ENCODE results near the gene NYNRIN. TPM values are rescaled to one million over a fixed set of nuclear protein-coding genes. Genes with fewer than 3 reads are reported as not detected.
A peak's percentile ranks its signal among the peaks of the same experiment; 100 is the strongest.

The NYNRIN gene
- total RNA-seq, 1 experiment from 2014 or later, result 2.7 TPM

DNA sequence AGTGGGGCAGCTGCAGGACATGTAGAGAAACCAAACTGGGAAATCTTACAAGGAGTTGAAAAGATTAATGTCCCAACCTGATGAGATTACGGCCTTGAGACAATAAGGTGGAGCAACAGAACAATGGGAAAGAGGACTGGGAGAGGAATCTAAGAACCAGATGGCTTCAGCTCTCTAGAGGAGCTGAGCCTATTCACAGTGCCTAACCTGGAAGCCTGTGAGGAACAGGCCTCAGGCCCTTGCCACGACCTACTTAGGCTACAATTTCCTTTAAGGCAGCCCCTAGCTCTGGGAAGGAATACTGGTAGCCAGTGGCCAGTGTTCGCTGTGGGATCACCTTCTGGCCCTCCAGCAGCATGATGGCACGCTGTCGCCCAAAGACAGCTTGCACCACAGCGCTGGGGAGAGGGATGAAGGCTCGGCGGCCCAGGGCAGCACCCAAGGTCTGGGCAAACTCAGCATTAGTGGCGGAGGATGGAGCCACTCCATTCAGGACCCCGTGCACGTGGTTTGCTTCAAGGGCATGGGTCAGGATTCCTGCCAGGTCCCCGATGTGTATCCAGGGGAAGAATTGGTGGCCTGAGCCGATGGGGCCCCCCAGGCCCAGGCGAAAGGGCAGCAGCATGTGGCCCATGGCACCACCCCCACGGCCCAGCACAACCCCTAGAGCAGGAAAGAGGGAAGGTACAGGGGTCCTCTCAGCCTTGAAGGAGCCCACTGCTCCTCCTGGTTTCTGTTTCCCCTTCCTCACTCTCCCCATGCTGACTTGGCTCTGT is 41.2 kb downstream of the NYNRIN start:
- CTCF ChIA-PET, result no interaction called here
- Histone ChIP-seq H3K9me2 (replicated peaks; ENCODE audit: low read length) (no peaks in the 10 kb centered on the region), H3K4me2 (ENCODE audit: low read length) (no peak overlapping the region), H3K27me3 (ENCODE audit: low read length) (no peaks in the 10 kb centered on the region), H3K36me3 (ENCODE audit: low read depth, low read length) (peaks cover 18% of the 10 kb centered on the region; the same call in 1 of the 2 replicates), H3K9ac (ENCODE audit: low read length) (no peak overlapping the region), H3K4me3 (ENCODE audit: low read length) (no peak overlapping the region), H2AFZ (ENCODE audit: low read length) (no peak overlapping the region), H3K79me2 (ENCODE audit: low read length) (peaks cover 28% of the 10 kb centered on the region), H3F3A (ENCODE audit: low read length, unreplicated experiment) (no peaks in the 10 kb centered on the region), H3K4me1 (ENCODE audit: insufficient read depth, low read length) (peaks cover 18% of the 10 kb centered on the region), H4K20me1 (ENCODE audit: low read length) (no peaks in the 10 kb centered on the region), H3K27ac (ENCODE audit: low read length) (no peak overlapping the region), H3K9me3 (ENCODE audit: low read length) (no peaks in the 10 kb centered on the region)
- ATAC-seq (no peak), DNase-seq (no peak)
- POLR2A ChIA-PET (ENCODE audit: unreplicated experiment), result no interaction called here
- intact Hi-C loops (cut with micrococcal nuclease), result loop anchor here (5.0 kb wide), 1 partner anchor 237 kb away; no protein-coding TSS in a partner anchor
- BruUV-seq (replicated peaks), result no TSS peak
- no peak for TF ChIP-seq EZH2 (IDR thresholded peaks at IDR 0.05; ENCODE audit: low read length, unreplicated experiment)
- TF ChIP-seq, protein P1, sequence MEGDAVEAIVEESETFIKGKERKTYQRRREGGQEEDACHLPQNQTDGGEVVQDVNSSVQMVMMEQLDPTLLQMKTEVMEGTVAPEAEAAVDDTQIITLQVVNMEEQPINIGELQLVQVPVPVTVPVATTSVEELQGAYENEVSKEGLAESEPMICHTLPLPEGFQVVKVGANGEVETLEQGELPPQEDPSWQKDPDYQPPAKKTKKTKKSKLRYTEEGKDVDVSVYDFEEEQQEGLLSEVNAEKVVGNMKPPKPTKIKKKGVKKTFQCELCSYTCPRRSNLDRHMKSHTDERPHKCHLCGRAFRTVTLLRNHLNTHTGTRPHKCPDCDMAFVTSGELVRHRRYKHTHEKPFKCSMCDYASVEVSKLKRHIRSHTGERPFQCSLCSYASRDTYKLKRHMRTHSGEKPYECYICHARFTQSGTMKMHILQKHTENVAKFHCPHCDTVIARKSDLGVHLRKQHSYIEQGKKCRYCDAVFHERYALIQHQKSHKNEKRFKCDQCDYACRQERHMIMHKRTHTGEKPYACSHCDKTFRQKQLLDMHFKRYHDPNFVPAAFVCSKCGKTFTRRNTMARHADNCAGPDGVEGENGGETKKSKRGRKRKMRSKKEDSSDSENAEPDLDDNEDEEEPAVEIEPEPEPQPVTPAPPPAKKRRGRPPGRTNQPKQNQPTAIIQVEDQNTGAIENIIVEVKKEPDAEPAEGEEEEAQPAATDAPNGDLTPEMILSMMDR (conservative IDR thresholded peaks at IDR 0.05; ENCODE audit: low read depth, low read length), result no peak
- no peak for TF ChIP-seq EZH2phosphoT487 (IDR thresholded peaks at IDR 0.05; ENCODE audit: borderline replicate concordance, low read length)

DNA sequence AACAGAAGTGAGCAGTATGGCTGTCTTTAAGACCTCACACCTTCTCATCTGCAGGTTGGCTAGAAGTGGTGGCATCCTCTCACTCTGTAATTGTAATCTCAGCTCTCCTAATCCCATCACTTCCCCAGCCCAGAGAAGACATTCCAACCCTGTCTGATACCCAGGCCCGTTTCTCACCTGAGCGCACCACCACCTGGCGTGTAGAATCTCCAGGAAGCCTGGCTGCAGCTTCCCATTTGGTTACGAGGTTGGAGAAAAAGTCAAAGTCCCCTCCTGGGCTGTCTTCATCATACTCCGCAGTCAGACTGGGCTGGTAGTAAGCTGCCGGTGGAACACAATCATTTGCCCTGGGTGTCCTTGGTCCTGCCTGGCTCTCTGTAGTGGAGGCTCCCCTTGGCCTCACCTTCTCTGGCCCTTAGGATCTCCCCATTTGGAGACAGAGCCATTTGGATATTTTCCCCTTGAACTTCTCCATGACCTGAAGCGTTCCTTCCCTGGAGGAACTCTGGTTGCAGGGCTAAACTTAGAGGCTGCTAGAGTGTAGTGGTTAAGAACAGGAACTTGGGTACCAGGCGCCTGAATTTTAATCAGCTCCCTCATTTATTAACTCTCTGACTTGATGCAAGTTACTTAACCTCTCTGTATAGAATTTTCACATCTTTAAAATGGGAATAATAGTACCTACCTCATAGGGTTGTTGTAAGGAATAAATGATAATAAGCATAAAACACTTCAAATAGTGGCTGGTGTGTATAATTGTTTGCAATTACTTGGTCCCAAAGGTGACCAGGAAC is 42.0 kb downstream of the NYNRIN start:
- Histone ChIP-seq H3K4me1 (ENCODE audit: insufficient read depth, low read length) (peaks cover 18% of the 10 kb centered on the region), H2AFZ (ENCODE audit: low read length) (no peak overlapping the region), H3K36me3 (ENCODE audit: low read depth, low read length) (peaks cover 18% of the 10 kb centered on the region; the same call in 1 of the 2 replicates), H3K27ac (ENCODE audit: low read length) (no peak overlapping the region), H3F3A (ENCODE audit: low read length, unreplicated experiment) (no peaks in the 10 kb centered on the region), H3K79me2 (ENCODE audit: low read length) (peaks cover 28% of the 10 kb centered on the region), H3K9me3 (ENCODE audit: low read length) (no peaks in the 10 kb centered on the region), H3K27me3 (ENCODE audit: low read length) (no peaks in the 10 kb centered on the region), H3K4me2 (ENCODE audit: low read length) (peak overlapping the region; percentile 97), H3K4me3 (ENCODE audit: low read length) (peak overlapping the region; percentile 84), H4K20me1 (ENCODE audit: low read length) (no peaks in the 10 kb centered on the region), H3K9me2 (replicated peaks; ENCODE audit: low read length) (no peaks in the 10 kb centered on the region), H3K9ac (ENCODE audit: low read length) (no peak overlapping the region)
- no TSS peak for BruUV-seq (replicated peaks)
- ATAC-seq, result no peak
- DNase-seq, result no peak
- no peak for TF ChIP-seq EZH2 (IDR thresholded peaks at IDR 0.05; ENCODE audit: low read length, unreplicated experiment)
- TF ChIP-seq, protein P1 (conservative IDR thresholded peaks at IDR 0.05; ENCODE audit: low read depth, low read length), result no peak
- ChIA-PET POLR2A (ENCODE audit: unreplicated experiment) (interaction anchor here (0.5 kb wide), 1 partner anchor 125 kb away, joined by 7 read pairs; no protein-coding TSS in a partner anchor), CTCF (interaction anchor here (0.6 to 1.8 kb wide), 2 partner anchors 9 to 143 kb away, joined by 3 to 11 read pairs; no protein-coding TSS in a partner anchor)
- intact Hi-C loops (cut with micrococcal nuclease), result loop anchor here (5.0 kb wide), 1 partner anchor 236 kb away; no protein-coding TSS in a partner anchor

Measured in PC-3 (cell line).